ENCODE data around the gene CIC. TPM values are rescaled to one million over a fixed set of nuclear protein-coding genes. Genes with fewer than 3 reads are reported as not detected.

CIC gene
- total RNA-seq, 1 donor from 2014 or later = 115 TPM

DNA sequence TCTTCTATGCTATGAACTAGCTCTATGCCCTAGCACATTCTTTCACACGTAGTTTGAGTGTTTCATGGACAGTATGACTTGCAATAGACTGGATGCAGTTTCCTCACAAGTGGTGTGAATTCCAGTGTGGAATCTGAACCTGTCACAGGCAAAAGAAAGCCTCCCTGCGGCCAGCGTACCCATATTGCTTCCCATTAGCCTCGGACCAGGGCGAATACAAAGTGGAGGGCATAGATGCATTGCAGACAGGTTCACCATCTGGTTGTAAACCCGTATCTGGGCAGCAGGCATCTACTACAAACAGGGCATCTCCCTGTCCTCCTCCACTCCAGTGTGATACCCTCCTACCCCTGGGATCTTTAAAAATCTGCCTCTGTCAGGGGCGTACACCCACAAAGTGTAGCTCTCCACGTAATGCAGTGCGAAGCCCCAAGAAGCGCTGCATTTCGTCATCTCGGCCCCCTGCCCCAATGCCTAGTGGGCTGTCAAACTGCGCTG, 1.4 kb upstream of the CIC start:
- Mint-ChIP-seq H3K27ac (ENCODE audit: unreplicated experiment) (no peak overlapping the region), H3K4me1 (ENCODE audit: unreplicated experiment) (peaks cover 30% of the 10 kb centered on the region), H3K36me3 (ENCODE audit: unreplicated experiment) (peaks cover 2% of the 10 kb centered on the region), H3K4me3 (ENCODE audit: unreplicated experiment) (no peak overlapping the region), H3K27me3 (ENCODE audit: unreplicated experiment) (no peaks in the 10 kb centered on the region), H3K9me3 (ENCODE audit: unreplicated experiment) (no peaks in the 10 kb centered on the region)
- no peak for DNase-seq (ENCODE audit: extremely low spot score, unreplicated experiment)
- TF ChIP-seq, protein P1, sequence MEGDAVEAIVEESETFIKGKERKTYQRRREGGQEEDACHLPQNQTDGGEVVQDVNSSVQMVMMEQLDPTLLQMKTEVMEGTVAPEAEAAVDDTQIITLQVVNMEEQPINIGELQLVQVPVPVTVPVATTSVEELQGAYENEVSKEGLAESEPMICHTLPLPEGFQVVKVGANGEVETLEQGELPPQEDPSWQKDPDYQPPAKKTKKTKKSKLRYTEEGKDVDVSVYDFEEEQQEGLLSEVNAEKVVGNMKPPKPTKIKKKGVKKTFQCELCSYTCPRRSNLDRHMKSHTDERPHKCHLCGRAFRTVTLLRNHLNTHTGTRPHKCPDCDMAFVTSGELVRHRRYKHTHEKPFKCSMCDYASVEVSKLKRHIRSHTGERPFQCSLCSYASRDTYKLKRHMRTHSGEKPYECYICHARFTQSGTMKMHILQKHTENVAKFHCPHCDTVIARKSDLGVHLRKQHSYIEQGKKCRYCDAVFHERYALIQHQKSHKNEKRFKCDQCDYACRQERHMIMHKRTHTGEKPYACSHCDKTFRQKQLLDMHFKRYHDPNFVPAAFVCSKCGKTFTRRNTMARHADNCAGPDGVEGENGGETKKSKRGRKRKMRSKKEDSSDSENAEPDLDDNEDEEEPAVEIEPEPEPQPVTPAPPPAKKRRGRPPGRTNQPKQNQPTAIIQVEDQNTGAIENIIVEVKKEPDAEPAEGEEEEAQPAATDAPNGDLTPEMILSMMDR (IDR thresholded peaks at IDR 0.05) = no peak

DNA sequence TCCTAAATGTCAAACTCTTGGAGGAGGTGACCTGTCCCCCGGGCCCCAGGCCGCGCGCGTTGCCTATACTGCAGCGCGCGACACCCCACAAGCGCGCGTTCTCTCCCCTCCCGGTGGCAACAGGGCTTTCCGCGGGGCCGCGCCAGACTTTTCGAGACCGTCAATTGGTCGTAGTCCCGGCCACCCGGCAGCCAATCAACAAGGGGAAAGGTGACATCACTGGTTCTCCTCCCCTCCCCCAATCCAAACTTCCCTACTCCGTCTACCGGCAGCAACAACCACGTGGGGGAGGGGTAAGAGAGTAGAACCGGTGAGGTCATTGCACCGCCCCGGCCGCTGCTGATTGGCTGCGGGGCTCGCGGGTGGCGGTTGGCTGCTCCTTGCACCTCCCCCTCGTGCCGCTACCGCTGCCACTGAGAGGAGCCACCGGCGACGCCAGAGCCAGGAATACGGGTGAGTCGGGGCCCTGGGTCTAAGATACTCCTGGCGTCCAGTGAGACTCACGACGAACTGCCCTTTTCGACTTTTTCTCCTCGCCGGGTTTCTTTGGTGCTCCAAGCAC, 829 bp upstream of the CIC start:
- no peaks in the 10 kb centered on the region for H3K27me3 Mint-ChIP-seq (ENCODE audit: unreplicated experiment)

DNA sequence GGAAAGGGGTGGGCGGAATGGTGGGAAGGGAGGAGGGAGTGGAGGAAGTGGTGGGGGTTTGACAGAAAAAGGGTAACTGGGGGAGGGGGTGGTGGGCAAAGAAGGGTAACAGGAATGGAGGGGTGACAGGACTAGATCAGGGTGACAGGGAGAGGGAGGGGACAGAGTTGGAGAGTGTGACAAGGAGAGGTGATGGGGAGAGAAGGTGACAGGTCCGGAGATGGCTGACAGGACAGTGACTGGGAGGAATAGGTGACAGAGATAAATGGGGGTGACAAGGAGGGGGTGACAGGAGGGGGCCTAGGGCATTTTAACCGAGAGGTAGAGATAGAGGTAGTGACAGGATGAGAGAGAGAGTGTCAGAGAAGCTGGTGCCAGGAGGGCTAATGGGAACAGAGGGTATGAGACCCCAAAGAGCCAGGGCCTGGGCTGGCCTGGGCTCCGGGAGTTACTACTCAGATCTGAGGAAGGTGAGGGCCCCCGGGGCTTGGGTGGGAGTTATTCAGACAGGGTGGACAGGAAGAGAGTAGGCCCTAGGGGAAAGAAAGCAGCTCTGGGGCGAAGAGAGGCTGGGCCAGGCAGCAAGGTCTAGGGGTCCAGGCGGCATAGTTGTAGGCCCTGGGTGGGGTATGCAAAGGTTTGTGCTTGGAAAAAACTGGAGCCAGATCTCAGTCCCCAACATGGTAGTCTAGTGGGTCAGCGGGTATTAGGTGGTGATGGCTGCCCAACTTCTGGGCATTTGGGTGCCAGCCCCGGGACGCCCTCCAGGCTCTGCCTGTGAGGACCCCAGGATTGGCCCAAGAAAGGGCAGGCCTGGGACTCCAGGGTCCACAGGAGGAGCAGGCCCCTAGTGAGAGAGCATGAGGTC, 660 bp downstream of the CIC start:
- DNase-seq (ENCODE audit: extremely low spot score, unreplicated experiment) = no peak

More for the DNA sequence above, 829 bp upstream of the CIC start:
- TF ChIP-seq, protein P1 (IDR thresholded peaks at IDR 0.05) = no peak
- peak; percentile 100 for DNase-seq (ENCODE audit: extremely low spot score, unreplicated experiment)
- H3K27ac Mint-ChIP-seq (ENCODE audit: unreplicated experiment) = no peak overlapping the region
- peaks cover 30% of the 10 kb centered on the region for H3K4me1 Mint-ChIP-seq (ENCODE audit: unreplicated experiment)
- H3K9me3 Mint-ChIP-seq (ENCODE audit: unreplicated experiment) = no peaks in the 10 kb centered on the region
- peaks cover 3% of the 10 kb centered on the region for H3K36me3 Mint-ChIP-seq (ENCODE audit: unreplicated experiment)
- H3K4me3 Mint-ChIP-seq (ENCODE audit: unreplicated experiment) = no peak overlapping the region

DNA sequence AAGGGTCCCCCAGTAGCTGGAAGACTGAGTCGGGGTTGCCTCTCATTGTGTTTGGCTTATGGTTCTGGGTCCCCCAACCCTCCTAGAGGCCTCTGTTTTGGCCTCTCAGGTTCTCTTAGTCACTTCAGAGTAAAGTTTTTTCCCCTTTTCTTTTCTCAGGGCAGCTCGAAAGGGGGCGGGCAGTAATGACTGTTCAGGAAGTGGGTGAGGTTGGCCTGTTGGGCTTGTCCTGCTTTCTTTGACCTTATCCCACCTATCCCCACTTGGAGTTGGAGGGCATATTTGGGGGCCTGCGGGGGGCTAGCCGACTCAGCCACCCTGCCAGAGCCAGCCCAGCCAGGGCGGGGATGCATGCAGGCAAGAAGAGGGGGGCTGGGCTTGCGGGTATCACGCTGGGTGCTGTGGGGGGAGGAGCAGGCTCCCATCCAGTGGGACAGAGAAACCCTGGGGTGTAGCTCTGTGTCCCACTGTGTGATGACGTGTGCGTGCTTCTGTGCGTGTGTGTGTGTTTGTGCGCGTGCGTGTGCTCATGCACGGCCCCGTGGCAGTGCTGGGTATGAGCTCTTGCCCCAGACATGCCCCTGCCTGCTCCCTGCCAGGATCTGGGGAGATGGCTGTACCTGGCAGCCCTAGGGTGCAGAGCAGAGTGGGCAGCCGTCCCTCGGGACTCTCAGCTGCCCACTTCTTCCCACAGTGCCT, 1.4 kb downstream of the CIC start:
- DNase-seq (ENCODE audit: extremely low spot score, unreplicated experiment) = no peak
- H3K4me1 Mint-ChIP-seq (ENCODE audit: unreplicated experiment) = peaks cover 40% of the 10 kb centered on the region
- no peaks in the 10 kb centered on the region for H3K27me3 Mint-ChIP-seq (ENCODE audit: unreplicated experiment)
- H3K4me3 Mint-ChIP-seq (ENCODE audit: unreplicated experiment) = peak overlapping the region; percentile 84
- no peaks in the 10 kb centered on the region for H3K9me3 Mint-ChIP-seq (ENCODE audit: unreplicated experiment)
- peak overlapping the region; percentile 93 for H3K27ac Mint-ChIP-seq (ENCODE audit: unreplicated experiment)
- peaks cover 15% of the 10 kb centered on the region for H3K36me3 Mint-ChIP-seq (ENCODE audit: unreplicated experiment)
- TF ChIP-seq, protein P1 (IDR thresholded peaks at IDR 0.05) = no peak

More for the DNA sequence above, 660 bp downstream of the CIC start:
- H3K27ac Mint-ChIP-seq (ENCODE audit: unreplicated experiment) = peak overlapping the region; percentile 93
- TF ChIP-seq, protein P1 (IDR thresholded peaks at IDR 0.05) = no peak
- H3K36me3 Mint-ChIP-seq (ENCODE audit: unreplicated experiment) = peaks cover 10% of the 10 kb centered on the region
- peak overlapping the region; percentile 84 for H3K4me3 Mint-ChIP-seq (ENCODE audit: unreplicated experiment)
- H3K9me3 Mint-ChIP-seq (ENCODE audit: unreplicated experiment) = no peaks in the 10 kb centered on the region
- no peaks in the 10 kb centered on the region for H3K27me3 Mint-ChIP-seq (ENCODE audit: unreplicated experiment)
- peaks cover 34% of the 10 kb centered on the region for H3K4me1 Mint-ChIP-seq (ENCODE audit: unreplicated experiment)
